Measurements from ENCODE around the gene BAIAP2L2. TPM values are rescaled to one million over a fixed set of nuclear protein-coding genes. Genes with fewer than 3 reads are reported as not detected.

Gene BAIAP2L2
- total RNA-seq, 1 donor from 2014 or later = 4.5 TPM

GRCh38 chr22:38144025-38144405 lies 33.5 kb upstream of the BAIAP2L2 start:
- Mint-ChIP-seq H3K9me3 (no peaks in the 10 kb centered on the region), H3K4me1 (ENCODE audit: unreplicated experiment) (peaks cover 14% of the 10 kb centered on the region), H3K27ac (no peak overlapping the region), H3K27me3 (no peaks in the 10 kb centered on the region), H3K36me3 (peaks cover 3% of the 10 kb centered on the region), H3K4me3 (no peak overlapping the region)
- TF ChIP-seq, protein P1, sequence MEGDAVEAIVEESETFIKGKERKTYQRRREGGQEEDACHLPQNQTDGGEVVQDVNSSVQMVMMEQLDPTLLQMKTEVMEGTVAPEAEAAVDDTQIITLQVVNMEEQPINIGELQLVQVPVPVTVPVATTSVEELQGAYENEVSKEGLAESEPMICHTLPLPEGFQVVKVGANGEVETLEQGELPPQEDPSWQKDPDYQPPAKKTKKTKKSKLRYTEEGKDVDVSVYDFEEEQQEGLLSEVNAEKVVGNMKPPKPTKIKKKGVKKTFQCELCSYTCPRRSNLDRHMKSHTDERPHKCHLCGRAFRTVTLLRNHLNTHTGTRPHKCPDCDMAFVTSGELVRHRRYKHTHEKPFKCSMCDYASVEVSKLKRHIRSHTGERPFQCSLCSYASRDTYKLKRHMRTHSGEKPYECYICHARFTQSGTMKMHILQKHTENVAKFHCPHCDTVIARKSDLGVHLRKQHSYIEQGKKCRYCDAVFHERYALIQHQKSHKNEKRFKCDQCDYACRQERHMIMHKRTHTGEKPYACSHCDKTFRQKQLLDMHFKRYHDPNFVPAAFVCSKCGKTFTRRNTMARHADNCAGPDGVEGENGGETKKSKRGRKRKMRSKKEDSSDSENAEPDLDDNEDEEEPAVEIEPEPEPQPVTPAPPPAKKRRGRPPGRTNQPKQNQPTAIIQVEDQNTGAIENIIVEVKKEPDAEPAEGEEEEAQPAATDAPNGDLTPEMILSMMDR (conservative IDR thresholded peaks at IDR 0.05) = no peak
- no peak for DNase-seq (ENCODE audit: extremely low spot score, unreplicated experiment)

DNA sequence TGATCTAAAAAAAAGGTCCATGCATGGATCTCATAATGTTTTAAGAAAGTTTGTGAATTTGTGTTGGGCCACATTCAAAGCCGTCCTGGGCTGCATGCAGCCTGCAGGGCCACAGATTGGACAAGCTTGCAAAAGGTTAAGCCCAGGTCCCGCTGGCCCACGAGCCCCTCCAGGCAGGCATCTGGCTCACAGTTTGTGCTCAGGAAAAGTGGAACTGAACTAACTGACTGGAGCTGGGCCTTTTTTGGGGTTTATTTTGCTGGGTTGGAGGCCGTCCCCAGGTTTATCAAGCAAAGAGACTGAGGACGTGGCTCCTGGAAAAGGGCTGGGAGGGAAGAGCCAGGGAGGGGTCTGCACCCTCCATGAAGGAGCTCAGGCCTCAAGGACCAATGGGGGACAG lies 32.1 kb upstream of the BAIAP2L2 start:
- Mint-ChIP-seq H3K9me3 (no peaks in the 10 kb centered on the region), H3K4me3 (no peak overlapping the region), H3K36me3 (peaks cover 3% of the 10 kb centered on the region), H3K27ac (no peak overlapping the region), H3K4me1 (ENCODE audit: unreplicated experiment) (peaks cover 6% of the 10 kb centered on the region), H3K27me3 (no peaks in the 10 kb centered on the region)
- TF ChIP-seq, protein P1 (conservative IDR thresholded peaks at IDR 0.05) = no peak
- no peak for DNase-seq (ENCODE audit: extremely low spot score, unreplicated experiment)

DNA sequence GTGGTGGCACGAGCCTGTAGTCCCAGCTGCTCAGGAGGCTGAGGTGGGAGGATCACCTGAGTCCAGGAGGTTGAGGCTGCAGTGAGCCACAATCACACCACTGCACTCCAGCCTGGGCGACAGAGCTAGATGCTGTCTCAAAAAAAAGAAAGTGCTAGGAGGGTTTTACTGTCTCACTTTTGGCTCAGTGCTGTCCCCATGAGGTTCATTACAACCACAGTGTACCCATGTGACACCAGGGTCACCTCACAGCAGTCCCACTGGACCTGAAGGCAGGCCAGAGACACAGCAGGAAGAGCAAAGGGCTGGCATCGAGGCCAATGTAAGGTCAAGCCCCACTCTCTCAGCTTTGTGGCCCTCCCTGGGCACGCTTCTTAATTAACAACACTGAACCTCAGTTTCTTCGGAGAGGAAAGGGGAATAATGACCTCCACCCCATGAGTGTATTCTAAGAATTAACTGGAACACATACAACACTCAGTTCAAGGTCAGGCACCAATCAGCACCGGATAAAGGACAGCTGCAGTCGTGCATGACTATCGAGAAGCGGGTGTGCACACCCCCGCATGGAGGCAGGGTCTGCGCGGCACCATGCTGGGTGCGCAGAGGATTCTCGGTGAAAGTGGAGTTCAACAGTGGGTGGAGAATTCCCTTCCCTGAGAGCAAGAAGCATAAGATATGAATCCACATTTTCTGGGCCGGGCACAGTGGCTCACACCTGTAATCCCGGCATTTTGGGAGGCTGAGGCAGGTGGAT lies 30.9 kb upstream of the BAIAP2L2 start:
- Mint-ChIP-seq H3K36me3 (peaks cover 3% of the 10 kb centered on the region), H3K9me3 (no peaks in the 10 kb centered on the region), H3K4me1 (ENCODE audit: unreplicated experiment) (peaks cover 5% of the 10 kb centered on the region), H3K27ac (no peak overlapping the region), H3K4me3 (no peak overlapping the region), H3K27me3 (no peaks in the 10 kb centered on the region)
- DNase-seq (ENCODE audit: extremely low spot score, unreplicated experiment) = no peak
- TF ChIP-seq, protein P1 (conservative IDR thresholded peaks at IDR 0.05) = no peak

DNA sequence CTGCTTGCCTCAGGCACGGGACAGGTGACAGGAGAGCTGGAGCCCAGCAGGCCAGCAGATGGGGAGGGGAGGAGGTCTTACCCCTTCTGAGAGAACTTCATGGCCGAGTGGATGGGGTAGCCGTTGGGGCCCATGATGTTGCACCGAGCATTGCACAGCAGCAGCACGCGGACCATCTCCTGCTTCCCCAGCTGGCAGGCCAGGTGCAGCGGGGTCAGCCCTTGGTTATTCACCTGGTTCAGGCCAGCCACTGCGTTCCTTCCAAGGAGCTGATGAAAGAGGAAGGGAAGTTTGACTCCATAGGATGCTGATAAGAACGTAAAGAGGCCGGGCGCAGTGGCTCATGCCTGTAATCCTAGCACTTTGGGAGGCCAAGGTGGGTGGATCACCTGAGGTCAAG lies 29.4 kb upstream of the BAIAP2L2 start:
- no peaks in the 10 kb centered on the region for H3K27me3 Mint-ChIP-seq
- DNase-seq (ENCODE audit: extremely low spot score, unreplicated experiment) = no peak
- peak overlapping the region; percentile 81 for H3K27ac Mint-ChIP-seq
- TF ChIP-seq, protein P1 (conservative IDR thresholded peaks at IDR 0.05) = no peak
- peaks cover 14% of the 10 kb centered on the region for H3K36me3 Mint-ChIP-seq
- H3K4me3 Mint-ChIP-seq = no peak overlapping the region
- H3K4me1 Mint-ChIP-seq (ENCODE audit: unreplicated experiment) = peaks cover 13% of the 10 kb centered on the region
- peaks cover 5% of the 10 kb centered on the region for H3K9me3 Mint-ChIP-seq

DNA sequence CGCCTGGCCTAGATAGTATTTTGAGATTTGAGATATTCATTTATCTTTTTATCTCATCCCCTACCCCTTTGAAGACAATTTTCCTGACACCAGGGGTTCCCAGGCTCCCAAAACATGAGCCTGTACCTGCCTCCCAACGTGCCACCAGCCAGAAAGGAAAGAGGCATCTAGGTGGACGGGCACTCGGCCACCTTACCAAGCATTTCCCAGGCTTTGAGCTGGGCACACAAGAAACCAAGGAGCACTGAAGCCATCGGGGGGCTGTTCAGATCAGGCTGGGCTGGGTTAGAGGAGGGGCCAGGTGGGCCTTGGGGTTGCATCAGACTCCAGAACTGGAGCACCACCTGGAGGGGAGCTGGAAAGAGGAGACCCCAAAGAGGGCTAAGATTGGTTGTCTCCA lies 28.5 kb upstream of the BAIAP2L2 start:
- H3K4me1 Mint-ChIP-seq (ENCODE audit: unreplicated experiment) = peaks cover 13% of the 10 kb centered on the region

More for the DNA sequence above, 28.5 kb upstream of the BAIAP2L2 start:
- Mint-ChIP-seq H3K27me3 (no peaks in the 10 kb centered on the region), H3K36me3 (peaks cover 17% of the 10 kb centered on the region), H3K4me3 (no peak overlapping the region), H3K9me3 (peaks cover 5% of the 10 kb centered on the region), H3K27ac (peak overlapping the region; percentile 29)
- TF ChIP-seq, protein P1 (conservative IDR thresholded peaks at IDR 0.05) = no peak
- DNase-seq (ENCODE audit: extremely low spot score, unreplicated experiment) = no peak

Measured in type B pancreatic cell (in vitro differentiated cells).